Body of pancreas (tissue), 4 donors: ENCODE data around the gene KLHDC10.
A peak's percentile ranks its signal among the peaks of the same experiment; 100 is the strongest.

ENCODE experiments used
- POLR2A ChIP-seq, 3 donors: fragments of 450-650 bp; IDR thresholded peaks; one replicate each; pipeline ENCODE4 v1.6.1; 2016; ENCODE audit warnings: antibody characterized with exemption in 3 of 3, mild to moderate bottlenecking in 2 of 3
- TF ChIP-seq, protein P1 (sequence below), 7 experiments: fragments of 450-650 bp in 4 of 7; fragments of 200-600 bp in 3 of 7; sonication (generic) in 3 of 7; IDR thresholded peaks; one replicate each; pipeline ENCODE4 v1.5.1; 2016 to 2019; ENCODE audit warnings: antibody characterized with exemption in 7 of 7

- no peak for TF ChIP-seq POLR2A (IDR thresholded peaks at IDR 0.05)
- TF ChIP-seq, protein P1, sequence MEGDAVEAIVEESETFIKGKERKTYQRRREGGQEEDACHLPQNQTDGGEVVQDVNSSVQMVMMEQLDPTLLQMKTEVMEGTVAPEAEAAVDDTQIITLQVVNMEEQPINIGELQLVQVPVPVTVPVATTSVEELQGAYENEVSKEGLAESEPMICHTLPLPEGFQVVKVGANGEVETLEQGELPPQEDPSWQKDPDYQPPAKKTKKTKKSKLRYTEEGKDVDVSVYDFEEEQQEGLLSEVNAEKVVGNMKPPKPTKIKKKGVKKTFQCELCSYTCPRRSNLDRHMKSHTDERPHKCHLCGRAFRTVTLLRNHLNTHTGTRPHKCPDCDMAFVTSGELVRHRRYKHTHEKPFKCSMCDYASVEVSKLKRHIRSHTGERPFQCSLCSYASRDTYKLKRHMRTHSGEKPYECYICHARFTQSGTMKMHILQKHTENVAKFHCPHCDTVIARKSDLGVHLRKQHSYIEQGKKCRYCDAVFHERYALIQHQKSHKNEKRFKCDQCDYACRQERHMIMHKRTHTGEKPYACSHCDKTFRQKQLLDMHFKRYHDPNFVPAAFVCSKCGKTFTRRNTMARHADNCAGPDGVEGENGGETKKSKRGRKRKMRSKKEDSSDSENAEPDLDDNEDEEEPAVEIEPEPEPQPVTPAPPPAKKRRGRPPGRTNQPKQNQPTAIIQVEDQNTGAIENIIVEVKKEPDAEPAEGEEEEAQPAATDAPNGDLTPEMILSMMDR (IDR thresholded peaks at IDR 0.05): peak in 3 of 7 experiments; percentile 28 to 35 (median 33)
These were observed 26.0 kb downstream of the KLHDC10 start for GRCh38 chr7:130096243-130096827.
